PFSK-1 (cell line): ENCODE measurements around the gene BCAS3.

Experiments
- FOXP2 ChIP-seq: optimal IDR thresholded peaks from 2 replicates; pipeline ENCODE3; 2011; ENCODE audit warnings: borderline replicate concordance, control low read depth, inconsistent platforms; ENCODE audit not compliant: insufficient read depth; ENCODE audit errors: extremely low read length, extremely low read depth
- POLR2AphosphoS5 ChIP-seq: IDR thresholded peaks from 2 replicates; pipeline ENCODE4 v1.6.1; 2012; ENCODE audit warnings: low read depth, mild to moderate bottlenecking, control low read depth, low read length, moderate library complexity
- SIN3A ChIP-seq: IDR thresholded peaks from 2 replicates; pipeline ENCODE4 v1.6.1; 2012; ENCODE audit warnings: mild to moderate bottlenecking, low read length, moderate library complexity, borderline replicate concordance; ENCODE audit not compliant: insufficient read depth
- TAF1 ChIP-seq: IDR thresholded peaks from 2 replicates; pipeline ENCODE4 v1.6.1; 2012; ENCODE audit warnings: low read length, control low read depth, borderline replicate concordance; ENCODE audit not compliant: insufficient read depth
- TF ChIP-seq, protein P1 (sequence below), 2 experiments: IDR thresholded peaks; 2 replicates each; pipeline versions ENCODE4 v1.6.1 to v1.8.0; 2011 to 2012; ENCODE audit warnings: low read depth in 2 of 2, low read length in 2 of 2, control low read depth in 1 of 2, inconsistent platforms in 1 of 2, mild to moderate bottlenecking in 1 of 2, moderate library complexity in 1 of 2; ENCODE audit not compliant: insufficient read depth in 1 of 2

BCAS3 gene

DNA sequence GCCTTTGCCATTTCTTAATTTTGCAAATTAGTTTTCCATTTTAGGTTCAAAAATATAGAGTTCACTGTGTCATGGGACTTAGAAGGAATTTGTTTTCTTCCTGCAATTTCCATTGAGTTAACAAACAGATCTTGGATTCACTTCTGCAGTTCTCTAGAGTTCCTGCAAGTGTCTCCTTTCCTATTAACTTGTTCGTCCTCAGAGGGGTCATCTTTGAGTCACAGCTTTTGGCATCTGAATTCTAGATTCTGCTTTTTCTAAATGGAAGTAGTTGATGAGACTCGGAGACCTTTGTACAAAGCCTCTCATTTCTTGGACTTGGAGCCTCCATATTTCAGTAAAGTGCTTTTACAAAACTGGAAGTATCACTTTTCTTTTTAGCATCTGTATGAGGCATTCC, 323.3 kb downstream of the BCAS3 start:
- TF ChIP-seq SIN3A: no peak
- TF ChIP-seq FOXP2: no peak
- TF ChIP-seq POLR2AphosphoS5: no peak
- TF ChIP-seq, protein P1, sequence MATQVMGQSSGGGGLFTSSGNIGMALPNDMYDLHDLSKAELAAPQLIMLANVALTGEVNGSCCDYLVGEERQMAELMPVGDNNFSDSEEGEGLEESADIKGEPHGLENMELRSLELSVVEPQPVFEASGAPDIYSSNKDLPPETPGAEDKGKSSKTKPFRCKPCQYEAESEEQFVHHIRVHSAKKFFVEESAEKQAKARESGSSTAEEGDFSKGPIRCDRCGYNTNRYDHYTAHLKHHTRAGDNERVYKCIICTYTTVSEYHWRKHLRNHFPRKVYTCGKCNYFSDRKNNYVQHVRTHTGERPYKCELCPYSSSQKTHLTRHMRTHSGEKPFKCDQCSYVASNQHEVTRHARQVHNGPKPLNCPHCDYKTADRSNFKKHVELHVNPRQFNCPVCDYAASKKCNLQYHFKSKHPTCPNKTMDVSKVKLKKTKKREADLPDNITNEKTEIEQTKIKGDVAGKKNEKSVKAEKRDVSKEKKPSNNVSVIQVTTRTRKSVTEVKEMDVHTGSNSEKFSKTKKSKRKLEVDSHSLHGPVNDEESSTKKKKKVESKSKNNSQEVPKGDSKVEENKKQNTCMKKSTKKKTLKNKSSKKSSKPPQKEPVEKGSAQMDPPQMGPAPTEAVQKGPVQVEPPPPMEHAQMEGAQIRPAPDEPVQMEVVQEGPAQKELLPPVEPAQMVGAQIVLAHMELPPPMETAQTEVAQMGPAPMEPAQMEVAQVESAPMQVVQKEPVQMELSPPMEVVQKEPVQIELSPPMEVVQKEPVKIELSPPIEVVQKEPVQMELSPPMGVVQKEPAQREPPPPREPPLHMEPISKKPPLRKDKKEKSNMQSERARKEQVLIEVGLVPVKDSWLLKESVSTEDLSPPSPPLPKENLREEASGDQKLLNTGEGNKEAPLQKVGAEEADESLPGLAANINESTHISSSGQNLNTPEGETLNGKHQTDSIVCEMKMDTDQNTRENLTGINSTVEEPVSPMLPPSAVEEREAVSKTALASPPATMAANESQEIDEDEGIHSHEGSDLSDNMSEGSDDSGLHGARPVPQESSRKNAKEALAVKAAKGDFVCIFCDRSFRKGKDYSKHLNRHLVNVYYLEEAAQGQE (IDR thresholded peaks at IDR 0.05; ENCODE audit: insufficient read depth in 1 of 2, low read depth in 2 of 2, low read length in 2 of 2): no peak
- TF ChIP-seq TAF1: no peak

DNA sequence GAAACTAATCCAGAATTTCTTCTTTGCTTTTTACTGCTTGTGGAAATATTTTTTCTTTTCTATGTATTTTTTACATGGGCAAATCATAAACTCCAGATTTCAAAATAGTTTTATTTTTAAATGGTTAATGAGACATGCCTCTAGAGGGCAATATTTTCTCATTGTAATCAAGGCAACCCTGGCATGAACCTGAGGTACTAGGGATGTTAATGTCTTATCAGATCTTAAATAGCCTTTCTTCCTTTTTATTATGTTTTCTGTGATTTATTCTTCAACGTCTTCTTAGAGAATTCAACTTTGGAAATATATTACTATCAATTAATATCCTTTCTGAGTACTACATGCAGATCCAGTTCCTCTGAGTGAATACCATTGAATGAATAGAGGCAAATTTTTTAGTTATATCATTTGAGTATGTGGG, 324.7 kb downstream of the BCAS3 start:
- no peak for TF ChIP-seq FOXP2
- TF ChIP-seq, protein P1 (IDR thresholded peaks at IDR 0.05; ENCODE audit: insufficient read depth in 1 of 2, low read depth in 2 of 2, low read length in 2 of 2): no peak
- TF ChIP-seq SIN3A: no peak
- TF ChIP-seq POLR2AphosphoS5: no peak
- no peak for TF ChIP-seq TAF1

DNA sequence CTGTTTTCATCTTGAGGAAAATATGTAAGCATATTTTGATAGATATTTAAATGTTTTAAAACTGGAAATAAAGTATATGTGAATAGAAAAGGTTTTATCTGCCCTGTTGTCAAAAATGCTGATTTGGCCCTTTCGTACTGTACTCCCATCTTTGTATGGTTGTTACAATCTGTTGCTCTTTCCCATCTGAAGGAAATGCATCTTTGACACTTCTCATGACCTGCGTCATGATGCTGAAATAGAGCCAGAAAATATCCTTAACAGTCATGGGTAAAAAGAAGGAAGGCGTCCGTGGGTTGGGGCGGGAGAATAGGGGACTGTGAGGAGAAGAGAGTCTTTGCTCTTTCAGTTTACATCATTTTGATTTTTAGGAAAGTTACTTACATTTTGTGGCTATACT, 327.7 kb downstream of the BCAS3 start:
- TF ChIP-seq POLR2AphosphoS5 (no peak), TAF1 (no peak), FOXP2 (no peak), SIN3A (no peak)
- TF ChIP-seq, protein P1 (IDR thresholded peaks at IDR 0.05; ENCODE audit: insufficient read depth in 1 of 2, low read depth in 2 of 2, low read length in 2 of 2): no peak

DNA sequence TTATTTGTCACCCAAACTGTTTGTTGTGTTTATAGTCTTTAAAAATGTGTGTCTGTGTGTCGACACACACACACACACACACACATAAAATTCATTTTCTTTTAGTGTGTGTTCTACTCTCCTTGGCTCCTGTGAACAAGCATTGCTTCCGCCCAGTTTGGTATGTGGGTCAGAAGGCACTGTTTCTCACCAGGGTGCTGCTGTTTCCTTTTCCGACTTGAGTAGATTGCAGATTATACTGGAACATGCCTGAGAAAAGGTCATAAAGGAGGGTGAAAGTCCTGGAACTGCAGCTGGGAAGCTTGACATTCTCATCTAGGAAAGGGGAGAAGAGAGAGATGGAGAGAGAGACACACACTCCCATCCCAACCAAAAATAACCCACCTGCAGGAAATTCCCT, 330.3 kb downstream of the BCAS3 start:
- TF ChIP-seq SIN3A (no peak), POLR2AphosphoS5 (no peak), TAF1 (no peak), FOXP2 (no peak)
- TF ChIP-seq, protein P1 (IDR thresholded peaks at IDR 0.05; ENCODE audit: insufficient read depth in 1 of 2, low read depth in 2 of 2, low read length in 2 of 2): no peak

DNA sequence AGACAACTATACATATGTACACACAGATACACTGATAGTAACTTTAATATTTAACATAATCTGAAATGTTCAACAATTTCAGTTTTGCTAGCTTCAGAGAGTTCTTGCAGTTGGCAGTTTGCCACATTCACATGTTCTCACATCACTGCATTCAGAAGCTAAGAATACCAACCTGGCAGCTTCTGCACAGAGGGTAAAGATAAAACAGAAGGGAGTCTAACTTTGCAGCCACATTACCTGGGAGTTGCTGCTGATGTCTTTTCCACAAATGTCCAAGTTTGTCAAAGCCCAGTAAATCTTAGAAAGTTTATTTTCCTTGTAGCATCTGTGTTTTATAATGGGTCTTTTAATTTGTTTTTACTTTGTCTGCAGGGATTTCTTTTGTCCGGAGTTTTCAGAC, 332.0 kb downstream of the BCAS3 start:
- TF ChIP-seq SIN3A (no peak), FOXP2 (no peak)

DNA sequence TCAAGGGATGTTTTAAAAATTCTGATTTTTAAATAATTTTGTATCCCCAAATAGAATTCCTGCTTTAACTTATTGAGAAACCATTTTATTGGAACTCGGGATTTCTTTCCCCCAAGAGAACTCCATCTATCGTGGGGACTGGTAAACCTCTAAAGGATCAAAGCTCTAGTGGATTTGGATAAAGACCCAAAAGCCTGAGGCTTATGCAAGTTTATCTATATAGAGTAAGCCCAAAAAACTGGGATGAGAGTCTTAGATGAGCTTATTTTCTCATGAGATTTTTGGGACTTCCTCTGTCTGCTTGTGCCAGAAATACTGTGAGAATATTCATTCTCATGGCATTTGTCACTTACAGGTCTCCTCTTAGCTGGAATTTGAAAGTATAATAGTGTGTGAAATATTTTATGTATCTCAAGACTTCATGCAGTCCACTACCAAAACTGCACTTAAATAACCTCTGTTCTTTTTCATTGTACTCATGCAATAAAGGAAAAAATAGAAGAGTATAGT, 333.1 kb downstream of the BCAS3 start:
- TF ChIP-seq POLR2AphosphoS5: no peak
- TF ChIP-seq, protein P1 (IDR thresholded peaks at IDR 0.05; ENCODE audit: insufficient read depth in 1 of 2, low read depth in 2 of 2, low read length in 2 of 2): no peak
- no peak for TF ChIP-seq FOXP2
- no peak for TF ChIP-seq TAF1
- no peak for TF ChIP-seq SIN3A
